CD4-positive, alpha-beta T cell (primary cell): Measurements from ENCODE around the gene KLHL34. TPM values are rescaled to one million over a fixed set of nuclear protein-coding genes. Genes with fewer than 3 reads are reported as not detected.

ENCODE experiments used
- ATAC-seq: fragments of 200-7000 bp; cut with Tn5 transposase; one replicate; pipeline ENCODE4 v1.10.0; 2022; ENCODE audit warnings: mild to moderate bottlenecking; ENCODE audit not compliant: poor library complexity
- CTCF ChIA-PET: fragments of 350-600 bp; sonication (Branson Sonifier 250); formaldehyde crosslinking; loops from one replicate; lab custom pipeline; 2021; ENCODE audit warnings: antibody characterized with exemption, inconsistent platforms; lab: Charles Lee
- POLR2A ChIA-PET: fragments of 350-600 bp; sonication (Branson Sonifier 250); formaldehyde crosslinking; loops from one replicate; lab custom pipeline; 2021; ENCODE audit warnings: antibody characterized with exemption, inconsistent platforms; lab: Charles Lee
- DNase-seq, 14 experiments: peaks; one replicate each; pipeline ENCODE4 v3.0.0-alpha.2; 2013 to 2020; ENCODE audit warnings: mixed read lengths in 2 of 14
- H3K27ac ChIP-seq, 2 donors: one replicate each; pipeline versions ENCODE4 v1.5.1 to v1.7.0; 2013; ENCODE audit warnings: low read length in 2 of 2, low read depth in 1 of 2, mild to moderate bottlenecking in 1 of 2
- H3K27me3 ChIP-seq, 2 experiments: 1 replicate in 1 of 2; 2 replicates in 1 of 2; pipeline versions ENCODE4 v1.6.1 to v1.7.0; 2013; ENCODE audit warnings: low read length in 2 of 2, control low read depth in 1 of 2, mild to moderate bottlenecking in 1 of 2, moderate library complexity in 1 of 2; ENCODE audit not compliant: insufficient read depth in 2 of 2, control insufficient read depth in 1 of 2
- H3K36me3 ChIP-seq: one replicate; pipeline ENCODE4 v1.6.1; 2013; ENCODE audit warnings: low read length, control low read depth; ENCODE audit not compliant: insufficient read depth
- H3K4me1 ChIP-seq: one replicate; pipeline ENCODE4 v1.6.1; 2013; ENCODE audit warnings: low read length, control low read depth; ENCODE audit not compliant: insufficient read depth
- H3K4me3 ChIP-seq: one replicate; pipeline ENCODE4 v1.5.1; 2013; ENCODE audit warnings: mild to moderate bottlenecking, low read length, moderate library complexity
- H3K9me3 ChIP-seq, 2 experiments: 1 replicate in 1 of 2; 2 replicates in 1 of 2; pipeline versions ENCODE4 v1.6.1 to v1.7.0; 2013; ENCODE audit warnings: low read length in 2 of 2, mild to moderate bottlenecking in 2 of 2, control low read depth in 1 of 2, moderate library complexity in 1 of 2; ENCODE audit not compliant: control insufficient read depth in 1 of 2, insufficient read depth in 1 of 2
- H3K27ac Mint-ChIP-seq: one replicate; pipeline ENCODE4 v1.8.0; 2020; ENCODE audit warnings: mixed read lengths
- H3K27me3 Mint-ChIP-seq: one replicate; pipeline ENCODE4 v1.8.0; 2021; ENCODE audit warnings: mixed read lengths
- H3K36me3 Mint-ChIP-seq: one replicate; pipeline ENCODE4 v1.8.0; 2021; ENCODE audit warnings: low read depth, mixed read lengths
- H3K4me1 Mint-ChIP-seq: one replicate; pipeline ENCODE4 v1.8.0; 2021; ENCODE audit warnings: low read depth, mixed read lengths
- H3K4me3 Mint-ChIP-seq: one replicate; pipeline ENCODE4 v1.8.0; 2020; ENCODE audit warnings: mild to moderate bottlenecking, mixed read lengths
- H3K9me3 Mint-ChIP-seq: one replicate; pipeline ENCODE4 v1.8.0; 2020; ENCODE audit warnings: mixed read lengths
- intact Hi-C, 2 experiments: fragments of 100-400 bp; cut with DNase I in 1 of 2; cut with micrococcal nuclease in 1 of 2; formaldehyde crosslinking; loops; one replicate each; pipeline versions ENCODE4 v1.15.1 to v1.9.0; 2023 to 2025; cut with DNase I, micrococcal nuclease
- total RNA-seq, 174 experiments: library from RNA in 2 of 174; stranded (reverse) in 2 of 174; gene quantifications; one replicate each; pipeline ENCODE4 v1.2.3 and lab custom pipeline; 2021 to 2026
- TF ChIP-seq, protein P1 (sequence below): fragments of 200-600 bp; IDR thresholded peaks from one replicate; pipeline ENCODE4 v1.8.0; 2022; ENCODE audit warnings: antibody characterized with exemption, mild to moderate bottlenecking

KLHL34 gene
- total RNA-seq, 2 experiments from 2014 or later, result 0.52 to 0.70 TPM

DNA sequence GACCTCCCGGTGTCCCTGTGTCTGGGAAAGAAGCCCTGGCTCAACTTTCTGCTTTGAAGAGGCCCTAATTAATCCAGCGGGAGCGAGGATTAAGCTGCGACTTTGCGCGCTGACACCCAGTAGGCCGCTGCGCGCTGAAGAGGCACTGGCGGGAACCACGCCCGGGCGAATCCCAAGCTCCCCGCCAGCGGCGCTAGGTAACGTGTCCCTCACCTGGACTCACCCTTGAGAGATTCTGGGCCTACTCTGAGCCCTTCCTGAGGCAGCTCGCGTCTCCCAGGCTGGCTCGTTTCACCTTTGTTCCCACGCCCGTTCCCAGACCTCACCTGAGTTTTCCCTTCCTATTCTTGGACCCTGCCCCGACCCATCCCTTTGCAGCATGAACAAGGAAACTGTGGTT, 616 bp upstream of the KLHL34 start:
- Histone ChIP-seq H3K27me3 (no peaks in the 10 kb centered on the region), H3K27ac (no peak overlapping the region)
- CTCF ChIA-PET, result no interaction called here

DNA sequence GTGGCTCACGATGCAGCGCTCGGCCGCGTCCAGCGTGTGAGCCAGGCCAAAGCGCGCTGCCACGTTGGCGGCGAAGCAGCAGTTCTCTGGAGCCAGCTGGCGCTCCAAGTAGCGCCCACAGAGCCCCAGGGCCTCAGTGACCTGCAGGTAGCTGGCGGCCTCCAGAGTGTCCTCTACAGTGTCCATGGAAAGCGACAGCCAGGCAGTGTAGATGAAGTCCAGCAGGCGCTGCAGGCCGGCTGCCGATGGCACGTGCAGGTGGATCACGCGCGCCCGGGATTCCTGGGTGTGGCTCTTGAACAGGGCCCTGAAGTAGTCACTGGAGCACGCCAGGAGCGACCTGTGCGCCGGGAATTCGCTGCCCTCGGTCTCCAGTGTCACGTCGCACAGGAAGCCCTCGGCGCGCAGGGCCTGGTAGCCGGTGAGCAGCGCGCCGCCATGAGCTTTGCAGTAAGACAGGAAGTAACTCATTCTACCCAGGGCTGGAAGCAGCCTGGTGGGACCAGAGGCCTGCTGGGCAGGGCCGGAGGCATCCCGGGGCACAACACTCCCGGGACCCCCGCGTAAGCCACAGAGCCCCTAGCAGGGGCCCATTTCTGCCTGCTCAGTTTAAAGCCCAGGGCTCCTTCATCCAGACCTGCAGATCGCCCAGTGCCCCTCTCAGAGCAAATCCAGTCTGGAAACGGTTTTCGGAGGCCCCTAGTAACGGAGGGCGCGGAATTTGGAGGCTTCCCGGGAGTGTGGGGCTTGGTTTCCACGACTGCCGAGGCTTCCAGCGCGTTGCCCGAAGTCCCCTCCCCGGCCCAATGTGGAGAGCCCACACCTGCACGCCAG, 595 bp downstream of the KLHL34 start:
- POLR2A ChIA-PET, result interaction anchor here (1.7 kb wide), 1 partner anchor 18 kb away, joined by 4 read pairs; no protein-coding TSS in a partner anchor
- ATAC-seq, result peak; percentile 81
- Mint-ChIP-seq H3K27ac (peak overlapping the region; percentile 77), H3K27me3 (no peaks in the 10 kb centered on the region), H3K9me3 (no peaks in the 10 kb centered on the region), H3K4me3 (peak overlapping the region; percentile 80), H3K36me3 (no peaks in the 10 kb centered on the region), H3K4me1 (peaks cover 10% of the 10 kb centered on the region)
- CTCF ChIA-PET, result interaction anchor here (1.1 kb wide), 1 partner anchor 9 kb away, joined by 3 read pairs; no protein-coding TSS in a partner anchor
- Histone ChIP-seq H3K27ac (peak overlapping the region in 1 of 2 donors; percentile 21), H3K36me3 (no peaks in the 10 kb centered on the region), H3K4me3 (peak overlapping the region; percentile 58), H3K27me3 (no peaks in the 10 kb centered on the region), H3K4me1 (peaks cover 5% of the 10 kb centered on the region), H3K9me3 (peaks cover 0 to 16% of the 10 kb centered on the region in 2 experiments)
- intact Hi-C loops, result no loop called here
- TF ChIP-seq, protein P1, sequence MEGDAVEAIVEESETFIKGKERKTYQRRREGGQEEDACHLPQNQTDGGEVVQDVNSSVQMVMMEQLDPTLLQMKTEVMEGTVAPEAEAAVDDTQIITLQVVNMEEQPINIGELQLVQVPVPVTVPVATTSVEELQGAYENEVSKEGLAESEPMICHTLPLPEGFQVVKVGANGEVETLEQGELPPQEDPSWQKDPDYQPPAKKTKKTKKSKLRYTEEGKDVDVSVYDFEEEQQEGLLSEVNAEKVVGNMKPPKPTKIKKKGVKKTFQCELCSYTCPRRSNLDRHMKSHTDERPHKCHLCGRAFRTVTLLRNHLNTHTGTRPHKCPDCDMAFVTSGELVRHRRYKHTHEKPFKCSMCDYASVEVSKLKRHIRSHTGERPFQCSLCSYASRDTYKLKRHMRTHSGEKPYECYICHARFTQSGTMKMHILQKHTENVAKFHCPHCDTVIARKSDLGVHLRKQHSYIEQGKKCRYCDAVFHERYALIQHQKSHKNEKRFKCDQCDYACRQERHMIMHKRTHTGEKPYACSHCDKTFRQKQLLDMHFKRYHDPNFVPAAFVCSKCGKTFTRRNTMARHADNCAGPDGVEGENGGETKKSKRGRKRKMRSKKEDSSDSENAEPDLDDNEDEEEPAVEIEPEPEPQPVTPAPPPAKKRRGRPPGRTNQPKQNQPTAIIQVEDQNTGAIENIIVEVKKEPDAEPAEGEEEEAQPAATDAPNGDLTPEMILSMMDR, result no peak
- peak in 8 of 14 experiments; percentile 4 to 40 (median 12) for DNase-seq

More for the DNA sequence above, 616 bp upstream of the KLHL34 start:
- intact Hi-C loops, result no loop called here
- Mint-ChIP-seq H3K36me3 (no peaks in the 10 kb centered on the region), H3K27ac (peak overlapping the region; percentile 30), H3K4me3 (peak overlapping the region; percentile 84), H3K9me3 (no peaks in the 10 kb centered on the region), H3K27me3 (no peaks in the 10 kb centered on the region), H3K4me1 (peaks cover 10% of the 10 kb centered on the region)
- DNase-seq (peak in 5 of 14 experiments; percentile 11 to 15 (median 12)), ATAC-seq (no peak)
- Histone ChIP-seq H3K36me3 (no peaks in the 10 kb centered on the region), H3K4me3 (peak overlapping the region; percentile 58), H3K9me3 (peaks cover 0 to 16% of the 10 kb centered on the region in 2 experiments), H3K4me1 (peaks cover 5% of the 10 kb centered on the region)
- TF ChIP-seq, protein P1, result no peak
- POLR2A ChIA-PET, result interaction anchor here (1.0 kb wide), 1 partner anchor 181 kb away, joined by 3 read pairs; the partner anchor contains the start of gene MBTPS2

DNA sequence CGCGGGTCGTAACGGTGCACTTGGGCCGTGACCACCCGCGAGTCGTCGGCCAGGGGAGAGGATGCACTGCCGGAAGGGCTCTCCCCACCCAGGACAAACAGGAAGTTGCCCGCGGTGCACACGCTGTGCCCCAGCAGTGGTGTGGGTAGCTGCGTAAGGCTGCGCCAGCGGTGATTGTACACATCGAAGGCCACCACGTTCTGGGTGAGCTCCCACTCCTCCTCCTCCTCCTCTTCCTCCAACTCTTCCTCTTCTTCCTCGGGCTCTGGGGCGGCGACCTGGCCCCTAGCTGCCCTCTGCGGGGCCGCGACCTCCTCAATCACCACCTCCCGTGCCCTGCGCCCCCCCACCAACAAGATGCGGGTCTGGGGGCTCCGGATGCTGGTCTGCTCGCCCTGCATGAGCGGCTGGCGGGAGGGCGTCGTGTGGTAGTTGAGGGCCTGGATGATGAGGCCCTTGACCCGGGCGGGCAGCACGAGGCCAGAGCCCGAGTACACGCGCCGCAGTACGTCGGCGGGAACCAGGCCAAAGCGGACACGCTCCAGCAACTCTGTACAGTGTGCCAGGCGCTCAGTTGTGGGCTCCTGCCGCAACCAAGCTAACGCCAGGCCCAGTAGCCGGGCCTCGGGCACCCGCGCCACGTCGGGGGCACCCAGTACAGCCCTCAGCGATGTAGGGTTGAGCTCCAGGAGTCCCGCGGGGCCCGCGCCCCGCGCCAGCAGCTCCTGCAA, 1.4 kb downstream of the KLHL34 start:
- POLR2A ChIA-PET, result interaction anchor here (1.7 kb wide), 1 partner anchor 19 kb away, joined by 4 read pairs; no protein-coding TSS in a partner anchor
- Mint-ChIP-seq H3K4me1 (peaks cover 10% of the 10 kb centered on the region), H3K27me3 (no peaks in the 10 kb centered on the region), H3K4me3 (no peak overlapping the region), H3K36me3 (no peaks in the 10 kb centered on the region), H3K9me3 (no peaks in the 10 kb centered on the region), H3K27ac (no peak overlapping the region)
- TF ChIP-seq, protein P1, result no peak
- DNase-seq (peak in 2 of 14 experiments; percentile 1 to 2), ATAC-seq (no peak)
- Histone ChIP-seq H3K4me1 (peaks cover 5% of the 10 kb centered on the region), H3K27me3 (no peaks in the 10 kb centered on the region), H3K27ac (no peak overlapping the region), H3K36me3 (no peaks in the 10 kb centered on the region), H3K9me3 (peaks cover 0 to 16% of the 10 kb centered on the region in 2 experiments), H3K4me3 (no peak overlapping the region)
- intact Hi-C loops, result no loop called here
- CTCF ChIA-PET, result interaction anchor here (1.1 kb wide), 1 partner anchor 8 kb away, joined by 3 read pairs; no protein-coding TSS in a partner anchor
